H9 (cell line): Measurements from ENCODE around the gene TRPC4AP. TPM values are rescaled to one million over a fixed set of nuclear protein-coding genes. Genes with fewer than 3 reads are reported as not detected.

Source experiments
- DNase-seq: peaks from one replicate; pipeline ENCODE4 v3.0.0-alpha.2; 2017
- H2AFZ ChIP-seq: one replicate; pipeline ENCODE4 v1.6.1; 2013; ENCODE audit warnings: mild to moderate bottlenecking, low read length, control low read depth, moderate library complexity
- H2AK5ac ChIP-seq: 2 replicates; pipeline ENCODE4 v1.6.1; 2013; ENCODE audit warnings: low read length, control low read depth, mixed read lengths; ENCODE audit not compliant: insufficient read length
- H2BK120ac ChIP-seq: one replicate; pipeline ENCODE4 v1.6.1; 2013; ENCODE audit warnings: low read depth, mild to moderate bottlenecking, low read length, control low read depth, inconsistent platforms; ENCODE audit not compliant: poor library complexity, severe bottlenecking
- H2BK12ac ChIP-seq: 2 replicates; pipeline ENCODE4 v1.6.1; 2013; ENCODE audit warnings: low read length, control low read depth, mixed read lengths, low read depth; ENCODE audit not compliant: insufficient read length
- H2BK15ac ChIP-seq: 2 replicates; pipeline ENCODE4 v1.6.1; 2013; ENCODE audit warnings: low read depth, low read length, control low read depth
- H2BK20ac ChIP-seq: one replicate; pipeline ENCODE4 v1.6.1; 2013; ENCODE audit warnings: low read depth, mild to moderate bottlenecking, low read length, control low read depth, inconsistent platforms; ENCODE audit not compliant: poor library complexity, severe bottlenecking
- H2BK5ac ChIP-seq: 2 replicates; pipeline ENCODE4 v1.6.1; 2013; ENCODE audit warnings: low read length, control low read depth, mixed read lengths; ENCODE audit not compliant: insufficient read length
- H3K14ac ChIP-seq: 2 replicates; pipeline ENCODE4 v1.6.1; 2013; ENCODE audit warnings: low read length, control low read depth; ENCODE audit not compliant: insufficient read depth
- H3K18ac ChIP-seq: 2 replicates; pipeline ENCODE4 v1.6.1; 2013; ENCODE audit warnings: low read depth, mild to moderate bottlenecking, mixed read lengths, low read length, control low read depth; ENCODE audit not compliant: insufficient read length
- H3K23ac ChIP-seq: 2 replicates; pipeline ENCODE4 v1.6.1; 2013; ENCODE audit warnings: low read length, control low read depth, mixed read lengths, low read depth; ENCODE audit not compliant: insufficient read length
- H3K23me2 ChIP-seq: 2 replicates; pipeline ENCODE4 v1.6.1; 2013; ENCODE audit warnings: low read depth, mild to moderate bottlenecking, mixed read lengths, low read length, control low read depth; ENCODE audit not compliant: insufficient read length, poor library complexity, severe bottlenecking
- H3K27ac ChIP-seq: 2 replicates; pipeline ENCODE4 v1.5.1; 2013; ENCODE audit warnings: low read length, control low read depth, mixed read lengths, low read depth; ENCODE audit not compliant: insufficient read length
- H3K27me3 ChIP-seq: 2 replicates; pipeline ENCODE4 v1.6.1; 2013; ENCODE audit warnings: low read length, control low read depth, inconsistent platforms; ENCODE audit not compliant: insufficient read depth
- H3K4ac ChIP-seq: 2 replicates; pipeline ENCODE4 v1.6.1; 2013; ENCODE audit warnings: low read depth, mild to moderate bottlenecking, control low read depth, inconsistent platforms, low read length, moderate library complexity
- H3K4me1 ChIP-seq: 2 replicates; pipeline ENCODE4 v1.6.1; 2013; ENCODE audit warnings: low read length, control low read depth, inconsistent platforms; ENCODE audit not compliant: insufficient read depth
- H3K4me2 ChIP-seq: 2 replicates; pipeline ENCODE4 v1.6.1; 2013; ENCODE audit warnings: low read length, control low read depth, mixed read lengths; ENCODE audit not compliant: insufficient read length, insufficient read depth
- H3K56ac ChIP-seq: 2 replicates; pipeline ENCODE4 v1.6.1; 2013; ENCODE audit warnings: low read depth, mild to moderate bottlenecking, mixed read lengths, low read length, control low read depth; ENCODE audit not compliant: insufficient read length
- H3K79me1 ChIP-seq: 2 replicates; pipeline ENCODE4 v1.6.1; 2013; ENCODE audit warnings: low read depth, mild to moderate bottlenecking, moderate library complexity, low read length, control low read depth, inconsistent platforms; ENCODE audit not compliant: insufficient read depth, poor library complexity, severe bottlenecking
- H3K79me2 ChIP-seq: 2 replicates; pipeline ENCODE4 v1.6.1; 2013; ENCODE audit warnings: low read length, control low read depth, inconsistent platforms; ENCODE audit not compliant: insufficient read depth
- H3K9ac ChIP-seq: 2 replicates; pipeline ENCODE4 v1.6.1; 2013; ENCODE audit warnings: low read length, control low read depth, mixed read lengths; ENCODE audit not compliant: insufficient read length; ENCODE audit errors: extremely low read depth
- H3K9me3 ChIP-seq: one replicate; pipeline ENCODE4 v1.6.1; 2013; ENCODE audit warnings: low read depth, low read length, inconsistent platforms; ENCODE audit not compliant: control insufficient read depth
- H3T11ph ChIP-seq: one replicate; pipeline ENCODE4 v1.6.1; 2013; ENCODE audit warnings: mild to moderate bottlenecking, low read length, control low read depth, inconsistent platforms
- H4K20me1 ChIP-seq: one replicate; pipeline ENCODE4 v1.6.1; 2013; ENCODE audit not compliant: control insufficient read depth, insufficient read length, insufficient read depth
- H4K5ac ChIP-seq: 2 replicates; pipeline ENCODE4 v1.6.1; 2013; ENCODE audit warnings: low read depth, mild to moderate bottlenecking, mixed read lengths, low read length, control low read depth; ENCODE audit not compliant: insufficient read length
- H4K8ac ChIP-seq: replicated peaks from 2 replicates; pipeline ENCODE4 v1.6.1; 2013; ENCODE audit warnings: low read length, control low read depth, mixed read lengths, low read depth; ENCODE audit not compliant: insufficient read length
- H4K91ac ChIP-seq: 2 replicates; pipeline ENCODE4 v1.6.1; 2013; ENCODE audit warnings: low read depth, mild to moderate bottlenecking, moderate library complexity, mixed read lengths, low read length, control low read depth; ENCODE audit not compliant: insufficient read length
- H3K27ac Mint-ChIP-seq, 3 experiments: 2 replicates in 2 of 3; 3 replicates in 1 of 3; pipeline ENCODE4 v1.8.0; 2020 to 2021; ENCODE audit warnings: mixed read lengths in 3 of 3, mild to moderate bottlenecking in 1 of 3, moderate library complexity in 1 of 3
- H3K27me3 Mint-ChIP-seq: 2 replicates; pipeline ENCODE4 v1.8.0; 2021; ENCODE audit warnings: low read depth, mild to moderate bottlenecking, moderate library complexity, mixed read lengths
- H3K36me3 Mint-ChIP-seq, 3 experiments: 2 replicates in 2 of 3; 3 replicates in 1 of 3; pipeline ENCODE4 v1.8.0; 2020 to 2021; ENCODE audit warnings: low read depth in 3 of 3, mixed read lengths in 3 of 3; ENCODE audit not compliant: insufficient read depth in 1 of 3
- H3K4me1 Mint-ChIP-seq, 2 experiments: 2 replicates each; pipeline ENCODE4 v1.8.0; 2020; ENCODE audit warnings: mixed read lengths in 2 of 2
- H3K4me3 Mint-ChIP-seq, 2 experiments: 2 replicates in 1 of 2; 3 replicates in 1 of 2; pipeline ENCODE4 v1.8.0; 2020 to 2021; ENCODE audit warnings: mild to moderate bottlenecking in 2 of 2, mixed read lengths in 2 of 2, moderate library complexity in 1 of 2
- H3K9me3 Mint-ChIP-seq, 2 experiments: 2 replicates in 1 of 2; 3 replicates in 1 of 2; pipeline ENCODE4 v1.8.0; 2020; ENCODE audit warnings: mild to moderate bottlenecking in 2 of 2, mixed read lengths in 2 of 2, moderate library complexity in 1 of 2
- WGBS: extraction: QIAGEN DNeasy Blood & Tissue Kit; methylation state at CpG from one replicate; pipeline ENCODE4 v1.1.7; 2013; ENCODE audit warnings: missing lambda C conversion rate, low lambda C conversion rate, mixed read lengths; ENCODE audit not compliant: insufficient read length; ENCODE audit errors: extremely low coverage; 5-methylcytosine and 5-hydroxymethylcytosine counted together
- total RNA-seq: library from RNA; stranded (reverse); gene quantifications from 2 replicates; pipeline ENCODE4 v1.2.1, GENCODE V29; 2021
- TF ChIP-seq, protein P1 (sequence below): fragments of 200-600 bp; sonication (generic); conservative IDR thresholded peaks from 3 replicates; pipeline ENCODE4 v1.8.0; 2021; ENCODE audit warnings: antibody characterized with exemption, mild to moderate bottlenecking

The TRPC4AP gene
- total RNA-seq, 1 experiment from 2014 or later, result 93.9 TPM

DNA sequence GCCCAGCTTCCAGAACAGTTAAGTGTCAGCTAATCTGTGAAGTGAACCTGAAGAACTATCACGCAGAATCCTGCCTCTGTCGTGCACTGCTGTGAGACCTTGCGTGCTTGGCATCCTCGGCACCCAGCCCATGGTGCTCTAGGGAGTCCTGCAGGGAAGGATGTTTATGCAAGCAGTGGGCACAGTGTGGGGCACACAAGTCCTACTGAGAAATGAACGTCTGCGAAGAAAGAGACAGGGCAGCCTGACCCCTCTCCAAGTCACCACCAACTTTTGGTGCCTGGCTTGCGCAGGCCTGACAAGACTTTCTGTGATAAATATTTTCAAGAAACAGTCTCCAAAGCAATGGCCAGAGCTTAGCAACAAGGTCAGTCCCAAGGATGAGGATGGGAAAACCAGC, 69.0 kb downstream of the TRPC4AP start:
- no peak for DNase-seq
- no peak overlapping the region for H3K4me3 Mint-ChIP-seq
- H3K27ac Mint-ChIP-seq, result peak overlapping the region in 2 of 3 experiments; percentile 2 to 19; a peak in 2 of 7 replicates
- Histone ChIP-seq H2BK120ac (no peak overlapping the region), H3K18ac (no peak overlapping the region), H3K4ac (no peak overlapping the region), H3K27me3 (no peaks in the 10 kb centered on the region), H2BK5ac (no peak overlapping the region), H3T11ph (no peak overlapping the region), H3K56ac (no peak overlapping the region), H3K79me2 (no peaks in the 10 kb centered on the region), H3K27ac (no peak overlapping the region), H4K5ac (no peak overlapping the region), H2AFZ (no peak overlapping the region), H3K9ac (no peak overlapping the region), H3K9me3 (no peaks in the 10 kb centered on the region), H3K23me2 (no peaks in the 10 kb centered on the region), H3K4me2 (no peak overlapping the region), H4K8ac (no peak overlapping the region), H2BK20ac (no peak overlapping the region), H2BK12ac (no peak overlapping the region), H4K20me1 (no peaks in the 10 kb centered on the region), H3K79me1 (no peaks in the 10 kb centered on the region), H2BK15ac (no peak overlapping the region), H3K14ac (no peak overlapping the region), H3K4me1 (no peaks in the 10 kb centered on the region), H4K91ac (no peak overlapping the region), H3K23ac (no peak overlapping the region), H2AK5ac (no peak overlapping the region)
- H3K36me3 Mint-ChIP-seq, result peaks cover 7 to 60% (median 48%) of the 10 kb centered on the region in 3 experiments; a peak in 6 of 7 replicates
- no CpG with 5 or more reads among the region's 7 CpGs for WGBS
- H3K27me3 Mint-ChIP-seq, result no peaks in the 10 kb centered on the region
- no peaks in the 10 kb centered on the region for H3K4me1 Mint-ChIP-seq
- TF ChIP-seq, protein P1, sequence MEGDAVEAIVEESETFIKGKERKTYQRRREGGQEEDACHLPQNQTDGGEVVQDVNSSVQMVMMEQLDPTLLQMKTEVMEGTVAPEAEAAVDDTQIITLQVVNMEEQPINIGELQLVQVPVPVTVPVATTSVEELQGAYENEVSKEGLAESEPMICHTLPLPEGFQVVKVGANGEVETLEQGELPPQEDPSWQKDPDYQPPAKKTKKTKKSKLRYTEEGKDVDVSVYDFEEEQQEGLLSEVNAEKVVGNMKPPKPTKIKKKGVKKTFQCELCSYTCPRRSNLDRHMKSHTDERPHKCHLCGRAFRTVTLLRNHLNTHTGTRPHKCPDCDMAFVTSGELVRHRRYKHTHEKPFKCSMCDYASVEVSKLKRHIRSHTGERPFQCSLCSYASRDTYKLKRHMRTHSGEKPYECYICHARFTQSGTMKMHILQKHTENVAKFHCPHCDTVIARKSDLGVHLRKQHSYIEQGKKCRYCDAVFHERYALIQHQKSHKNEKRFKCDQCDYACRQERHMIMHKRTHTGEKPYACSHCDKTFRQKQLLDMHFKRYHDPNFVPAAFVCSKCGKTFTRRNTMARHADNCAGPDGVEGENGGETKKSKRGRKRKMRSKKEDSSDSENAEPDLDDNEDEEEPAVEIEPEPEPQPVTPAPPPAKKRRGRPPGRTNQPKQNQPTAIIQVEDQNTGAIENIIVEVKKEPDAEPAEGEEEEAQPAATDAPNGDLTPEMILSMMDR, result no peak
- H3K9me3 Mint-ChIP-seq, result no peaks in the 10 kb centered on the region
